ENCODE measurements around the gene RANBP3.

DNA sequence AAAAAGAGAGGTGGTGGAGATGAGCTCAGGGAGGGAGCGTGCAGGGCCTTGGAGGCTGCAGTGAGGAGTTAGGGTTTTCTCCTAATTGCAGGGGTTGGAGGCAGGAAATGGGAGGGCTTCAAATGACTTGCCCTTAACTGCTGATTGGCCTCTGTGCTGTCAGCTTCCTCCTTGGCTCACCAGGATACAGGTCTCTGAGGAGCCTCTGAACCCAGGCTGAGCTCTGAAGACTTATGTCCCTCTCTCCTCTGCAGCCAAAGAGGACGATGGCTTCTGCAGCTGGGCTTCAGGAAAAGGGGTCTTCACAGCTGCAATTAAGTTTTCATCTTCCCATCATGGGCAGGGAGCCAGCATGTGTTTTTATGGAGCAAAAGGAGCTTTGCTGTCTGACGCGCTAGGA, 6.7 kb upstream of the RANBP3 start:
- no peak for TF ChIP-seq YY1 (IDR thresholded peaks at IDR 0.05; ENCODE audit: low read depth)
- TF ChIP-seq, protein P1, sequence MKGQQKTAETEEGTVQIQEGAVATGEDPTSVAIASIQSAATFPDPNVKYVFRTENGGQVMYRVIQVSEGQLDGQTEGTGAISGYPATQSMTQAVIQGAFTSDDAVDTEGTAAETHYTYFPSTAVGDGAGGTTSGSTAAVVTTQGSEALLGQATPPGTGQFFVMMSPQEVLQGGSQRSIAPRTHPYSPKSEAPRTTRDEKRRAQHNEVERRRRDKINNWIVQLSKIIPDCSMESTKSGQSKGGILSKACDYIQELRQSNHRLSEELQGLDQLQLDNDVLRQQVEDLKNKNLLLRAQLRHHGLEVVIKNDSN (IDR thresholded peaks at IDR 0.05) = no peak
